ENCODE results near the gene RAB20.

DNA sequence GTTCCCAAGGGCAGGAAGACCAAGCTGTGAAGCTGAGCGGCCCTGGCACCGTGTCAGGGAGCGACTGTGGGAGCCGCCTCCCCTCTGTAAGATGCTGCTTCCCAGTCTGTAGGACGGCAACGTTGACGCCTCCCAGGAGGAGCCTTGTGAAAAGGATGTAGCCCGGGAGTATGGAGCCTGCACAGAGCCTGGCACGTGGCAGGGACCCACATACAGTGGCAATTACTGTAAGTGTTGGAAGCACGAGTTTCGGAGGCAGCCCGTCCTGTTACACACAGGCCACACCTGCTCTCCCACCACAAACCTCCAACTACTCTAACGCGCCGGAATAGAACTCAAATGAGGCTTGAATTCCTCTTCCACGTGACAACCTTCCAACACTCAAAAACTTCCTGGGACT, 6.6 kb downstream of the RAB20 start:
- TF ChIP-seq REST (IDR thresholded peaks at IDR 0.05; ENCODE audit: low read depth): no peak
- no peak for TF ChIP-seq EP300 (IDR thresholded peaks at IDR 0.05; ENCODE audit: borderline replicate concordance)
- TF ChIP-seq, protein P1, sequence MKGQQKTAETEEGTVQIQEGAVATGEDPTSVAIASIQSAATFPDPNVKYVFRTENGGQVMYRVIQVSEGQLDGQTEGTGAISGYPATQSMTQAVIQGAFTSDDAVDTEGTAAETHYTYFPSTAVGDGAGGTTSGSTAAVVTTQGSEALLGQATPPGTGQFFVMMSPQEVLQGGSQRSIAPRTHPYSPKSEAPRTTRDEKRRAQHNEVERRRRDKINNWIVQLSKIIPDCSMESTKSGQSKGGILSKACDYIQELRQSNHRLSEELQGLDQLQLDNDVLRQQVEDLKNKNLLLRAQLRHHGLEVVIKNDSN (IDR thresholded peaks at IDR 0.05): no peak
- no peak for TF ChIP-seq RAD21 (IDR thresholded peaks at IDR 0.05; ENCODE audit: low read depth)
- TF ChIP-seq YY1 (IDR thresholded peaks at IDR 0.05; ENCODE audit: low read depth): no peak
- no peak for TF ChIP-seq EGR1 (IDR thresholded peaks at IDR 0.05)
- no peak for TF ChIP-seq CEBPB (IDR thresholded peaks at IDR 0.05)
- TF ChIP-seq TCF12 (IDR thresholded peaks at IDR 0.05; ENCODE audit: low read depth): no peak
- TF ChIP-seq TAF1 (IDR thresholded peaks at IDR 0.05; ENCODE audit: low read depth): no peak
- TF ChIP-seq CREB1 (IDR thresholded peaks at IDR 0.05; ENCODE audit: low read depth): no peak
- TF ChIP-seq FOXM1 (IDR thresholded peaks at IDR 0.05; ENCODE audit: borderline replicate concordance, low read depth): no peak
- no peak for TF ChIP-seq ZBTB7A (IDR thresholded peaks at IDR 0.05; ENCODE audit: low read depth)

Measured in Ishikawa (cell line).